B cell (primary cell): ENCODE results near the gene RRM2.

ENCODE experiments used
- EZH2 ChIP-seq: IDR thresholded peaks from 2 replicates; pipeline ENCODE4 v1.6.1; 2012; ENCODE audit warnings: borderline replicate concordance, low read depth, mild to moderate bottlenecking, moderate library complexity, low read length; ENCODE audit not compliant: insufficient read depth, poor library complexity, severe bottlenecking
- TF ChIP-seq, protein P1 (sequence below): fragments of 200-600 bp; IDR thresholded peaks from one replicate; pipeline ENCODE4 v1.8.0; 2022; ENCODE audit warnings: antibody characterized with exemption, mild to moderate bottlenecking

DNA sequence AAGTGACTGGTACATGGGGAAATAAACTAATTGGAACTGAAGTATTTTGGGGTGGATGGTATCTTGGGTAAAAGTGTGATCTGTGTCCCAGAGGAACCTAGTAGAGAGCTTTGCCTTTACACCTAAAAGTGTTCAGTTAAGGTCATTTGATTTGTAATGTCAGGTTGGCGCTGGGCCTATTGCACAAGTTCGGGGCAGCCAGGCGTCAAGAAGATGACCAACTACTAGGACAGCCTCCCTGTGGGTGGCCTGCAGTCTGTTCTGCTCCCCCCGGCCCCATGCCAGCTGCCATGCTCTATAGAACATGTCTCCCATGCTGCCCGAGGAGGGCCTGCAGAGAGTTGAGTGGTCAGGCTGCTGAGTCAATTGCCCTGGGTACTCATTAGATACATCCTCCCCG is 10.1 kb downstream of the RRM2 start:
- TF ChIP-seq, protein P1, sequence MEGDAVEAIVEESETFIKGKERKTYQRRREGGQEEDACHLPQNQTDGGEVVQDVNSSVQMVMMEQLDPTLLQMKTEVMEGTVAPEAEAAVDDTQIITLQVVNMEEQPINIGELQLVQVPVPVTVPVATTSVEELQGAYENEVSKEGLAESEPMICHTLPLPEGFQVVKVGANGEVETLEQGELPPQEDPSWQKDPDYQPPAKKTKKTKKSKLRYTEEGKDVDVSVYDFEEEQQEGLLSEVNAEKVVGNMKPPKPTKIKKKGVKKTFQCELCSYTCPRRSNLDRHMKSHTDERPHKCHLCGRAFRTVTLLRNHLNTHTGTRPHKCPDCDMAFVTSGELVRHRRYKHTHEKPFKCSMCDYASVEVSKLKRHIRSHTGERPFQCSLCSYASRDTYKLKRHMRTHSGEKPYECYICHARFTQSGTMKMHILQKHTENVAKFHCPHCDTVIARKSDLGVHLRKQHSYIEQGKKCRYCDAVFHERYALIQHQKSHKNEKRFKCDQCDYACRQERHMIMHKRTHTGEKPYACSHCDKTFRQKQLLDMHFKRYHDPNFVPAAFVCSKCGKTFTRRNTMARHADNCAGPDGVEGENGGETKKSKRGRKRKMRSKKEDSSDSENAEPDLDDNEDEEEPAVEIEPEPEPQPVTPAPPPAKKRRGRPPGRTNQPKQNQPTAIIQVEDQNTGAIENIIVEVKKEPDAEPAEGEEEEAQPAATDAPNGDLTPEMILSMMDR = no peak
- no peak for TF ChIP-seq EZH2
